HG03378 (cell line): ENCODE measurements around the gene NEBL.

Experiments used
- ATAC-seq: cut with Tn5 transposase; IDR thresholded peaks from one replicate; pipeline ENCODE4 v1.9.1; 2021; ENCODE audit warnings: mild to moderate bottlenecking, moderate library complexity; ENCODE audit not compliant: unreplicated experiment

Gene NEBL

GRCh38 chr10:20797290-20797689 lies 99.8 kb downstream of the NEBL start:
- ATAC-seq = no peak

- no peak for ATAC-seq
These were observed 101.7 kb downstream of the NEBL start for GRCh38 chr10:20795391-20795790.

GRCh38 chr10:20785174-20785573 lies 111.9 kb downstream of the NEBL start:
- ATAC-seq = no peak

GRCh38 chr10:20778008-20778757 lies 118.9 kb downstream of the NEBL start:
- ATAC-seq = no peak

- ATAC-seq = no peak
These were observed 120.6 kb downstream of the NEBL start for GRCh38 chr10:20776384-20777118.

- ATAC-seq = no peak
These were observed 126.1 kb downstream of the NEBL start for GRCh38 chr10:20771051-20771450.

DNA sequence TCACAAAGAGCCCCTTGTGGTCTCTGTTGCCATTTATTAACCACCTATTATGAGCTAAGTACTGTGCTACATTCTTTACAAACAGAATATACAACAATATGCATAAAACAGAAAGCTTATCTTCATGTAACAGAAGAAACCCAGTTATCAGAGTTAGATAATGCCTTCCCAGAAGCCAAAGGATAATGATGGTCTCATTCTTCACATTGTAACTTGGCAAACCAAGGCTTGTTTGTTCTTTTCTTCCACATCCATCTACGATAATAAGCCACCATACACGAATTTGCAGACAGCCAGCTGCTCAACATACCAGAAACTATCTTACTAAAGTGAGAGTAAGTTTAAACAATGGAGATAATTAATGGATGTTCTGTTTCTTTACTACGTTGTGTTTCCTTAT lies 127.6 kb downstream of the NEBL start:
- ATAC-seq = no peak

- no peak for ATAC-seq
These were observed 128.3 kb downstream of the NEBL start for GRCh38 chr10:20768843-20769242.

GRCh38 chr10:20767028-20767427 lies 130.1 kb downstream of the NEBL start:
- no peak for ATAC-seq

GRCh38 chr10:20765066-20765465 lies 132.0 kb downstream of the NEBL start:
- no peak for ATAC-seq

- no peak for ATAC-seq
These were observed 136.7 kb downstream of the NEBL start for GRCh38 chr10:20760460-20760859.

DNA sequence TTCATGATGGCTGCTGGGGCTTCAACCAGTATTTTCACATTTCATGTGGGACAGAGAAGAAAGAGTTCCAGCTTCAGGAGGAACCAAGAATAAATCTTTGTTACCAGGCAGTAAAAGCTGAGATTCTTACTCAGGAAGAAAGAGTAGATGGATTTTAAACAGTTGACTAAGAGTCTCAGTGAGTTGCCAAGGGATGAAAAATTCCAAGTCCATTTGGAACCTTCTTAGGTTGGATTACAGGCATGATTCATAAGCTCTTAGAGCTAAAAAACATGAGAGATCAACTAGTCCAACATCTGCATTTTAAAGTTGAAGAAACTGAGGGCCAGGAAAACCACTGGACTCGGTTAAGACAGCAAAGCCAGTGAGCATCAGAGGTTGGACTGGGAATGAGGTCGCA lies 148.6 kb downstream of the NEBL start:
- ATAC-seq = no peak

DNA sequence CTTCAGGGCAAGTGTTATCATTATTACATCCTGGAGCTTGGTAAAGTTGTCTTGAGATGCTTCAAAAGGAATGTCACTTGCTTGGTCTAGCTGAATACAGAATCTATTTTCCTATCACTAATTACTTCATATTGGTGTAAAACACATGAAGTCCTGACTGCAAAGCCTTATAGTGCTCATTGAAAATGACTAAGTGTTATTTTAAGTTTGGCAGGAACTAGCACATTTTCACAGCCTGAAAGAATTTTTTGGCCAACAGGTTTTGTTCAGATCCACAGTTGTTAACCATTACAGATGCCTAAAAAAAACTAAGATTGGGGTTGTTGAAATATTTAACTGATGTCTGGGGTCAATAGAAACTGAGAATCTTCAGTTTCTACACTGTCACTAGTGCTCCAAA lies 149.3 kb downstream of the NEBL start:
- ATAC-seq = no peak

DNA sequence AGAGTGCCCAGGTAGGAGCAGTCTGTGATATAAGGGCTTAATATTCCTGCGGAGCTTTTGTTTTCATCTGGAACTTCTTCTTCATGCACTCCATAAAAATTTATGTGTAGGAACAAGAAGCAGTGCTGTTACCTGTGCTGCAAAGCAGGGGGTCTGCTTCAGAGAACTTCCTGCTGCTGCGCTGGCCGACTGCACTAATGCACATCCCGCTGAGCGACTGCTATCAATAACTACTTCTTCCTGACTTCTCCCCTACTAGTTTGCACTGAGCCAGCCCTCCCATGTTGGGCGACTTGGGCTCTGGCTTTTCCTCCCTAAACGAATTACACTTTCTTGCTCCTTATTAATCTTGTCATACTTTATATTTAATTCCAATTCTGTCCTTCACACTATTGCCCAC lies 150.3 kb downstream of the NEBL start:
- no peak for ATAC-seq

- no peak for ATAC-seq
These were observed 151.3 kb downstream of the NEBL start for GRCh38 chr10:20745556-20746375.

GRCh38 chr10:20744821-20745220 lies 152.3 kb downstream of the NEBL start:
- no peak for ATAC-seq

DNA sequence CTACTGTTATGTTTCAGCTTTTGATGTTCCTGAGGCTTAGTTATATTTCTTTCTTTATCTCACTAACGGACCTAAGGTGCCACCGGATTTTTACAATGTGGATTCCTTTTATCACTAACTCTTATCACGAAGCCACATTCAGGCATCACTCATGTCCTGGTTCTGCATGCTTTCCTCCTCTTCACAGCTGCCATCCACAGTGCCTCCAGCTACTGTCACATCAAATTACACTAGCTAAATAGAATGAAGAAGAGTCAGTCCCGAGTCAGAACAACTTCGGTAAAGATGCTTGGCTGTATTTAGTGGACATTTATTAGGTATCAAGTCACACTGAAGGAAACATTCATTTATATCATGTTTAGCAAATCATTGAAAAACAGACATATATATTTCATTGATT lies 153.2 kb downstream of the NEBL start:
- ATAC-seq = no peak

DNA sequence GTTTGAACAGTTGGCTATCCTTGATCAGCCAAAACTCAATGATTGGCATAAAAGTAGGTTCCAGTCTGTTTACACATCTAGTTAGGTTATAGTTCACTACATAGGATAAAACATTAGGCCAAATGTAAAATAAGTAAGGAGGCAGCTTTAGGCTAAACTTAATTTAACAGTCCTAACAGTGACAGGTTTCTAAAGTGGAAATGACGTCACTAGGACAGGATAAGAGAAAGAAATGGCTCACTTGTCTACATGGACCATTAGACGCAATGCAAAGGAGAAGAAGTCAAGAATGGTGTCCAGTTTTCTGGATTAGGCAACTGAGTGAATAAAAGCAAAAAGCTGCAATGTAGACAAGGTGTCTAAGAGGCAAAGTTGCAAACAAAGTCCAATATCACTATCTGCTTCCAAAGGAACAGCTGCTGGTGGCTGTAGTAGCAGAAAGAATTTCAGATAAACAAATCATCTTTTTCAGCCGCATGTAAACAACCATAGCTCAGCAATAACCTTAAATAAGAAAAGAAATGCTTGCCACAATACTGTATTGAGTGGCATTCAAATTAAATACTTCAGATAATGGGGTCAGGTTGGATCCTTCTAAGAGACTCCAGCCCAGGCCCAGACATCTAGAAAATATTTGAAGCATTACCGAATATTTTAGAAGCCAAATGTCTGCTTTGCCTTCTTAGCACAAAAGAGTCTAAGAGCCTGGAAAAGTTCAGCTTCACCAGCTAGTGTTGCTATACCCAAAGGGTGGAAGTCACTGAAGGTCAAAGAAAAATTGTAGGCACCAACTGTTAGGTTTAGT lies 154.2 kb downstream of the NEBL start:
- ATAC-seq = no peak

GRCh38 chr10:20740120-20740519 lies 157.0 kb downstream of the NEBL start:
- no peak for ATAC-seq

GRCh38 chr10:20737107-20737506 lies 160.0 kb downstream of the NEBL start:
- no peak for ATAC-seq
